ENCODE data around the gene WDR33. TPM values are rescaled to one million over a fixed set of nuclear protein-coding genes. Genes with fewer than 3 reads are reported as not detected.

The WDR33 gene
- total RNA-seq, 4 donors from 2014 or later, result 54.4 to 95.8 (median 67.5) TPM

GRCh38 chr2:127690696-127691095 lies 120.3 kb downstream of the WDR33 start:
- no peaks in the 10 kb centered on the region for H3K4me1 ChIP-seq
- TF ChIP-seq CTCF (IDR thresholded peaks at IDR 0.05) (no peak), POLR2A (IDR thresholded peaks at IDR 0.05) (no peak)
- no peaks in the 10 kb centered on the region for H3K36me3 ChIP-seq
- intact Hi-C loops (cut with DNase I), result no loop called here
- no peaks in the 10 kb centered on the region for H3K27me3 ChIP-seq
- H3K4me3 ChIP-seq (replicated peaks in 1 of 3), result no peak overlapping the region
- 80 to 86% methylated on average over 2 of the region's 2 CpGs for WGBS, 2 donors
- no peak for DNase-seq
- H3K9me3 ChIP-seq, result no peaks in the 10 kb centered on the region
- H3K27ac ChIP-seq, result no peak overlapping the region

- intact Hi-C loops (cut with DNase I), result no loop called here
- no peaks in the 10 kb centered on the region for H3K4me1 ChIP-seq
- H3K4me3 ChIP-seq (replicated peaks in 1 of 3), result no peak overlapping the region
- WGBS, 2 donors, result 71 to 88% methylated on average over 1 of the region's 1 CpG
- H3K27me3 ChIP-seq, result no peaks in the 10 kb centered on the region
- no peak for DNase-seq
- H3K9me3 ChIP-seq, result no peaks in the 10 kb centered on the region
- TF ChIP-seq POLR2A (IDR thresholded peaks at IDR 0.05) (no peak), CTCF (IDR thresholded peaks at IDR 0.05) (no peak)
- H3K27ac ChIP-seq, result no peak overlapping the region
- no peaks in the 10 kb centered on the region for H3K36me3 ChIP-seq
These were observed 122.6 kb downstream of the WDR33 start for GRCh38 chr2:127688405-127688804.

GRCh38 chr2:127685410-127686080 lies 125.4 kb downstream of the WDR33 start:
- Histone ChIP-seq H3K36me3 (no peaks in the 10 kb centered on the region), H3K27ac (no peak overlapping the region), H3K4me3 (replicated peaks in 1 of 3) (no peak overlapping the region), H3K9me3 (no peaks in the 10 kb centered on the region), H3K27me3 (no peaks in the 10 kb centered on the region), H3K4me1 (no peaks in the 10 kb centered on the region)
- intact Hi-C loops (cut with DNase I), result no loop called here
- DNase-seq, result no peak
- 70 to 74% methylated on average over 8 of the region's 8 CpGs for WGBS, 2 donors
- TF ChIP-seq CTCF (IDR thresholded peaks at IDR 0.05), result no peak
- TF ChIP-seq POLR2A (IDR thresholded peaks at IDR 0.05), result no peak

GRCh38 chr2:127683757-127684156 lies 127.2 kb downstream of the WDR33 start:
- intact Hi-C loops (cut with DNase I), result no loop called here
- no peak for TF ChIP-seq CTCF (IDR thresholded peaks at IDR 0.05)
- no peak for TF ChIP-seq POLR2A (IDR thresholded peaks at IDR 0.05)
- Histone ChIP-seq H3K4me1 (no peaks in the 10 kb centered on the region), H3K36me3 (no peaks in the 10 kb centered on the region), H3K27ac (no peak overlapping the region), H3K4me3 (replicated peaks in 1 of 3) (no peak overlapping the region), H3K27me3 (no peaks in the 10 kb centered on the region), H3K9me3 (no peaks in the 10 kb centered on the region)
- 73 to 79% methylated on average over 14 to 15 of the region's 15 CpGs for WGBS, 2 donors
- DNase-seq, result no peak

GRCh38 chr2:127683056-127683455 lies 127.9 kb downstream of the WDR33 start:
- DNase-seq, result no peak
- no peak overlapping the region for H3K27ac ChIP-seq
- no peaks in the 10 kb centered on the region for H3K36me3 ChIP-seq

More at GRCh38 chr2:127683056-127683455, 127.9 kb downstream of the WDR33 start:
- Histone ChIP-seq H3K4me3 (replicated peaks in 1 of 3) (no peak overlapping the region), H3K9me3 (no peaks in the 10 kb centered on the region), H3K4me1 (no peaks in the 10 kb centered on the region), H3K27me3 (no peaks in the 10 kb centered on the region)
- no peak for TF ChIP-seq CTCF (IDR thresholded peaks at IDR 0.05)
- no peak for TF ChIP-seq POLR2A (IDR thresholded peaks at IDR 0.05)
- intact Hi-C loops (cut with DNase I), result no loop called here
